Calu3 (cell line): Measurements from ENCODE around the gene ETDC. TPM values are rescaled to one million over a fixed set of nuclear protein-coding genes. Genes with fewer than 3 reads are reported as not detected.

Source experiments
- BruUV-seq: library from RNA; stranded (reverse); fragments of 400-500 nt; replicated peaks from 2 replicates; lab custom pipeline; 2021; lab: Mats Ljungman, UMichigan
- CTCF ChIA-PET: fragments of 300-600 bp; sonication (Branson Sonifier 250); formaldehyde crosslinking; loops from one replicate; lab custom pipeline; 2022; ENCODE audit warnings: antibody characterized with exemption; lab: Charles Lee
- DNase-seq: peaks from one replicate; pipeline ENCODE4 v3.0.0; 2022
- H3K27ac Mint-ChIP-seq: one replicate; pipeline ENCODE4 v1.8.0; 2022; ENCODE audit warnings: mixed read lengths; ENCODE audit not compliant: unreplicated experiment
- H3K27me3 Mint-ChIP-seq: one replicate; pipeline ENCODE4 v1.8.0; 2022; ENCODE audit warnings: mixed read lengths; ENCODE audit not compliant: unreplicated experiment
- H3K36me3 Mint-ChIP-seq: one replicate; pipeline ENCODE4 v1.8.0; 2022; ENCODE audit warnings: mild to moderate bottlenecking, moderate library complexity, mixed read lengths; ENCODE audit not compliant: insufficient read depth, unreplicated experiment
- H3K4me1 Mint-ChIP-seq: one replicate; pipeline ENCODE4 v1.8.0; 2022; ENCODE audit warnings: mild to moderate bottlenecking, low read depth, mixed read lengths; ENCODE audit not compliant: unreplicated experiment
- H3K4me3 Mint-ChIP-seq: one replicate; pipeline ENCODE4 v1.8.0; 2022; ENCODE audit warnings: mild to moderate bottlenecking, low read depth, moderate library complexity, mixed read lengths; ENCODE audit not compliant: unreplicated experiment
- H3K9me3 Mint-ChIP-seq: one replicate; pipeline ENCODE4 v1.8.0; 2022; ENCODE audit warnings: low read depth, mixed read lengths; ENCODE audit not compliant: unreplicated experiment
- intact Hi-C: fragments of 100-400 bp; cut with micrococcal nuclease; formaldehyde crosslinking; loops from one replicate; pipeline ENCODE4 v1.10.0; 2022; ENCODE audit not compliant: unreplicated experiment
- total RNA-seq: library from RNA; stranded (reverse); gene quantifications from 2 replicates; pipeline ENCODE4 v1.2.3, GENCODE V29; 2022
- TF ChIP-seq, protein P1 (sequence below): fragments of 200-600 bp; IDR thresholded peaks from one replicate; pipeline ENCODE4 v1.8.0; 2022; ENCODE audit warnings: antibody characterized with exemption; ENCODE audit not compliant: unreplicated experiment

ETDC gene
- total RNA-seq, 1 experiment from 2014 or later = not detected

DNA sequence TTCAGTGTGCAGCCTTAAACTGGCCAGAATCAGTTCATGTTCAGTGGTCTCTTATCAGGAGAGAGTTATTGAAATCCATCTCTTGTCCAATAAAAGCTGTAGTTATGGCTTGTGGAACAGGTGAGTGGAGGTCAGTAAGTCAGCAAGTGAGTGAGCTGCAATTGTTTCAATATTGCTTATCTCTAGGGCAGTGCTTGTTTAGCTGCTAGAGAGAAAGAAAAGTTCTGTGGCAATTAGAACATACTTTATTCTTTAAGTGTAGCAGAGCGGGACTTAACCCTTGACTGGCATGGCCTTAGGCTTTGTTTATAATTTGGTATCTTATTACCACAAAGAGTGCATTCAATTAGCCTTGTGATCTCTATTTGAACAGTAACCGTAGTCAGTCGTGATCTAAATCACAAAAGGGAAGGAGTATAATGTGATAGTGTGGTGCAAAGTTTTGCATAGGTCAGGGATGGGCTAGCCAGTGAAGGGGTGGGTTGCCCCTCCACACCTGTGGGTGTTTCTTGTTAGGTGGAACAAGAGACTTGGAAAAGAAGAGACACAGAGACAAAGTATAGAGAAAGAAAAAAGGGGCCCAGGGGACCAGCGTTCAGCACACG is 6.9 kb upstream of the ETDC start:
- BruUV-seq = no TSS peak
- CTCF ChIA-PET = no interaction called here
- no peak overlapping the region for H3K27ac Mint-ChIP-seq
- no peaks in the 10 kb centered on the region for H3K27me3 Mint-ChIP-seq
- H3K4me1 Mint-ChIP-seq = no peaks in the 10 kb centered on the region
- peaks cover 8% of the 10 kb centered on the region for H3K9me3 Mint-ChIP-seq
- no peak overlapping the region for H3K4me3 Mint-ChIP-seq
- intact Hi-C loops = no loop called here
- no peak for DNase-seq
- no peaks in the 10 kb centered on the region for H3K36me3 Mint-ChIP-seq
- TF ChIP-seq, protein P1, sequence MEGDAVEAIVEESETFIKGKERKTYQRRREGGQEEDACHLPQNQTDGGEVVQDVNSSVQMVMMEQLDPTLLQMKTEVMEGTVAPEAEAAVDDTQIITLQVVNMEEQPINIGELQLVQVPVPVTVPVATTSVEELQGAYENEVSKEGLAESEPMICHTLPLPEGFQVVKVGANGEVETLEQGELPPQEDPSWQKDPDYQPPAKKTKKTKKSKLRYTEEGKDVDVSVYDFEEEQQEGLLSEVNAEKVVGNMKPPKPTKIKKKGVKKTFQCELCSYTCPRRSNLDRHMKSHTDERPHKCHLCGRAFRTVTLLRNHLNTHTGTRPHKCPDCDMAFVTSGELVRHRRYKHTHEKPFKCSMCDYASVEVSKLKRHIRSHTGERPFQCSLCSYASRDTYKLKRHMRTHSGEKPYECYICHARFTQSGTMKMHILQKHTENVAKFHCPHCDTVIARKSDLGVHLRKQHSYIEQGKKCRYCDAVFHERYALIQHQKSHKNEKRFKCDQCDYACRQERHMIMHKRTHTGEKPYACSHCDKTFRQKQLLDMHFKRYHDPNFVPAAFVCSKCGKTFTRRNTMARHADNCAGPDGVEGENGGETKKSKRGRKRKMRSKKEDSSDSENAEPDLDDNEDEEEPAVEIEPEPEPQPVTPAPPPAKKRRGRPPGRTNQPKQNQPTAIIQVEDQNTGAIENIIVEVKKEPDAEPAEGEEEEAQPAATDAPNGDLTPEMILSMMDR = no peak

DNA sequence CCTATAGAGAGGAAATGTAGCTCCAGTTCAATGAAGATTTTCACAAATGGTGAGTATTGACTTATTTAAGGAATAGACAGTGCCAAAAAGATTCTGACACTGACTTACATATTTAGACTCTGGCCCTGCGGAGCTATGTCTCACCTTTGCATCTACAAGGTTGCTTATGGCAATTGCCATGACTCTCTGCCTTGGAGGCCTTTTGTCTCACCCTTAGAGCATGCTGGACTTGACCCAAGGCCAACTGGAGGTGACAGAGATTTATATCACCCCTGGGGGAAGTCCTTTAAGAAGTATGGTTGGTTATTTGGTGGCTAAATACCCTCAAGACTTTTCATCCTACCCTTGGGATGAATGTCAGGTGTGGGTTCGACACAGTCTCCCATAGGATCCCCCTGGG is 4.5 kb upstream of the ETDC start:
- H3K36me3 Mint-ChIP-seq = no peaks in the 10 kb centered on the region
- no peaks in the 10 kb centered on the region for H3K27me3 Mint-ChIP-seq
- H3K27ac Mint-ChIP-seq = no peak overlapping the region
- H3K9me3 Mint-ChIP-seq = peaks cover 3% of the 10 kb centered on the region
- no TSS peak for BruUV-seq
- DNase-seq = no peak
- no peaks in the 10 kb centered on the region for H3K4me1 Mint-ChIP-seq
- H3K4me3 Mint-ChIP-seq = no peak overlapping the region
- TF ChIP-seq, protein P1 = no peak
- intact Hi-C loops = no loop called here
- CTCF ChIA-PET = no interaction called here

DNA sequence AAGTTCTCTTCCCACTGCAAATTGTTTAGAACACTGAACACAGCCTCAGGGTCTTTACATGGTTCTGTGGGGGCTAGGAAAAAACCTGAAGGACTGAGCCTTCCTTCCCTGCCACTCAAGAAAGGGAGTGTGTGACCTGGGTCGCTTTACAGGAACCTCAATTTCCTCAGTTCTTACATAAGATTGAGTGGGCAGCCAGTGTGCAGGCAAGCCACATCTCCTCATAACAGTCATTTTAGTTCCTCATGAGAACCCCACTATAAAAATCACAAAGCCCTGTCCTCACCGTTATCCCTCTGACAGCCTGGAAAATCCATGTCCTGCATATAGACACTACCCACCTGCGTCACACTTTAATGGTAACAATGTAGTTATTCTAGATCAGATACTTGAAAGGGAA is 2.1 kb upstream of the ETDC start:
- H3K36me3 Mint-ChIP-seq = peaks cover 6% of the 10 kb centered on the region
- no peaks in the 10 kb centered on the region for H3K27me3 Mint-ChIP-seq
- TF ChIP-seq, protein P1 = no peak
- H3K27ac Mint-ChIP-seq = no peak overlapping the region
- intact Hi-C loops = no loop called here
- H3K4me1 Mint-ChIP-seq = no peaks in the 10 kb centered on the region
- no peak for DNase-seq
- CTCF ChIA-PET = no interaction called here
- peaks cover 16% of the 10 kb centered on the region for H3K9me3 Mint-ChIP-seq
- no peak overlapping the region for H3K4me3 Mint-ChIP-seq
- BruUV-seq = no TSS peak

DNA sequence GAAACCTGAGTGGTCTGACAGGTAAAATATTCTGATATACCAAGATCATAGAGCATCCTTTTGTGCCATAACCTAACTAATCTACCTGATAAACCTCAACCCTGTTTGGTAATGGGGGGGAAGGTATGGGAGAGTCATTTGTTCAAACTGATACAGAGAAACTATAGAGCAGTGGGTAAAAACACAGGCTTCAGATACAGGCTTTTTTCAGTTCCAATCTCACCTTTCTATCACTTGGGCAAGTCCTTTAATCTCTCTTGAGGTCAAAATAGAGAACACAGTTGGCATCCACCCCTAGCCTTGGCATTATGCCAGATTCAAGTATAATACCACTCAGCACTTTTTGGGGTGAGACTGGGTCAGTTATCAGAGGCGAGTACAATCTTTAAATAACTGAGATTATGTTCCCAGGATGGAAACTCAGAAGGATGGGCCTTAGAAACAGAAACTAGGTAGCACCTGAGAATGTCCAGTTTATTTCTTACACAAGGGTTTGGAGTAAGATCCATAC is 880 bp upstream of the ETDC start:
- intact Hi-C loops = no loop called here
- CTCF ChIA-PET = no interaction called here
- peaks cover 6% of the 10 kb centered on the region for H3K36me3 Mint-ChIP-seq
- H3K4me1 Mint-ChIP-seq = no peaks in the 10 kb centered on the region
- H3K27ac Mint-ChIP-seq = no peak overlapping the region
- H3K4me3 Mint-ChIP-seq = no peak overlapping the region
- H3K9me3 Mint-ChIP-seq = peaks cover 14% of the 10 kb centered on the region
- BruUV-seq = no TSS peak
- DNase-seq = no peak
- TF ChIP-seq, protein P1 = no peak
- H3K27me3 Mint-ChIP-seq = no peaks in the 10 kb centered on the region
